ENCODE measurements around the gene LMF1.

The LMF1 gene

DNA sequence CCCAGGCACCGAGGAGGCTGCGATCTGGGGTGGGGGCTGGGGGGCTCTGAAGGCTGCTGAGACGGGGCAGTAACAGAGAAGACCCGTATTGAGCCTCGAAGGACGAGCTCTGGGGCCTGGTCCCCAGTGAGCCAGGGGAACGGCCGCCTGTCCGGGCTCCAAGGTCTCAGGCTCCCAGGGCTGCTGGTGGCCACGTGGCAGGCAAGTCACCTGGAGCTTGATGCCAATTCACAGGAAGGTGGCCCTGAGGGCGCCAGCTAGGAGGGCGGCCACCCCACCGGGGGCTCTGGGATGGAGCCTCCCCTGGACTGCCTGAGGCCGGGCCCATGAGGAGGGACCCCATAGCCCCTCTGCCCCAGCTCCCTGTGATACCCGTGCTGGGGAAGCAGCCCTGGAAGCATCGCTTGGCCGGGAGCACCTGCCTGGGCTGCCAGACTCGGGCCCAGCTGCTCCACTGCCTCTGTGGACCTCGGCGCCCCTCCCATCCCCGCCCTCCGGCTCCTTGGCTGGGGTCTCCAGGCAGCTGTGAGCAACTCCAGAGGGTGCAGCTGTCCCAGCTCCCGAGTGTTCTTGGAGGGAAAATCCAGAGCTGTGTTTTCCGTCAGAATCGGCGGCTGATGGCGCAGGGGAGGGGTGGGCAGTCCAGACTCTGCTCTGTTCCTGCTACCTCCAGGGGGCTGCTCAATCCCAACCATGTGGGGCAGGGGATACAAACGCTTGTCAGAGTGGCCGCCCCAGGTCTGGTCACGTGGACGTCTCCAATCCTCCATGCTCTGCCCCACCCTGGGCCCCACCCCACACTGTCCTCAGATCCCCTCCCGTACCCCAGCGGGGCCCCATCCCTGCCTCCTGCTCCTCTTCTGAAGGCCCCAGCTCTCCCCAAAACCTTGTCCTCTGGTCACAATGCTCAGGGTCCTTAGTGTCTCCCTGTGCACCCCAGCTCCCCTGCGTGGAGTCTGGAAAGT, 103.1 kb downstream of the LMF1 start:
- Histone ChIP-seq H3K27ac (ENCODE audit: low read depth, low read length) (no peak overlapping the region), H3K4me3 (ENCODE audit: low read length) (no peak overlapping the region), H3K9me2 (replicated peaks; ENCODE audit: control insufficient read depth, low read length) (no peaks in the 10 kb centered on the region), H3K9me3 (ENCODE audit: control insufficient read depth, insufficient read depth, low read length) (no peaks in the 10 kb centered on the region), H3K27me3 (ENCODE audit: control insufficient read depth, low read length) (no peaks in the 10 kb centered on the region), H3K79me2 (ENCODE audit: control insufficient read depth, low read length) (no peaks in the 10 kb centered on the region), H3K4me1 (ENCODE audit: control insufficient read depth, low read length) (no peaks in the 10 kb centered on the region), H3F3A (ENCODE audit: control insufficient read depth, insufficient read depth) (no peaks in the 10 kb centered on the region), H3K4me2 (ENCODE audit: low read length) (no peak overlapping the region), H3K36me3 (ENCODE audit: control insufficient read depth, low read length) (no peaks in the 10 kb centered on the region), H4K20me1 (ENCODE audit: control insufficient read depth, insufficient read depth, low read depth, low read length) (no peaks in the 10 kb centered on the region)
- TF ChIP-seq EZH2phosphoT487 (IDR thresholded peaks at IDR 0.05; ENCODE audit: borderline replicate concordance, low read length): no peak
- TF ChIP-seq, protein P1, sequence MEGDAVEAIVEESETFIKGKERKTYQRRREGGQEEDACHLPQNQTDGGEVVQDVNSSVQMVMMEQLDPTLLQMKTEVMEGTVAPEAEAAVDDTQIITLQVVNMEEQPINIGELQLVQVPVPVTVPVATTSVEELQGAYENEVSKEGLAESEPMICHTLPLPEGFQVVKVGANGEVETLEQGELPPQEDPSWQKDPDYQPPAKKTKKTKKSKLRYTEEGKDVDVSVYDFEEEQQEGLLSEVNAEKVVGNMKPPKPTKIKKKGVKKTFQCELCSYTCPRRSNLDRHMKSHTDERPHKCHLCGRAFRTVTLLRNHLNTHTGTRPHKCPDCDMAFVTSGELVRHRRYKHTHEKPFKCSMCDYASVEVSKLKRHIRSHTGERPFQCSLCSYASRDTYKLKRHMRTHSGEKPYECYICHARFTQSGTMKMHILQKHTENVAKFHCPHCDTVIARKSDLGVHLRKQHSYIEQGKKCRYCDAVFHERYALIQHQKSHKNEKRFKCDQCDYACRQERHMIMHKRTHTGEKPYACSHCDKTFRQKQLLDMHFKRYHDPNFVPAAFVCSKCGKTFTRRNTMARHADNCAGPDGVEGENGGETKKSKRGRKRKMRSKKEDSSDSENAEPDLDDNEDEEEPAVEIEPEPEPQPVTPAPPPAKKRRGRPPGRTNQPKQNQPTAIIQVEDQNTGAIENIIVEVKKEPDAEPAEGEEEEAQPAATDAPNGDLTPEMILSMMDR (IDR thresholded peaks at IDR 0.05; ENCODE audit: low read depth, low read length, poor library complexity, severe bottlenecking): no peak

DNA sequence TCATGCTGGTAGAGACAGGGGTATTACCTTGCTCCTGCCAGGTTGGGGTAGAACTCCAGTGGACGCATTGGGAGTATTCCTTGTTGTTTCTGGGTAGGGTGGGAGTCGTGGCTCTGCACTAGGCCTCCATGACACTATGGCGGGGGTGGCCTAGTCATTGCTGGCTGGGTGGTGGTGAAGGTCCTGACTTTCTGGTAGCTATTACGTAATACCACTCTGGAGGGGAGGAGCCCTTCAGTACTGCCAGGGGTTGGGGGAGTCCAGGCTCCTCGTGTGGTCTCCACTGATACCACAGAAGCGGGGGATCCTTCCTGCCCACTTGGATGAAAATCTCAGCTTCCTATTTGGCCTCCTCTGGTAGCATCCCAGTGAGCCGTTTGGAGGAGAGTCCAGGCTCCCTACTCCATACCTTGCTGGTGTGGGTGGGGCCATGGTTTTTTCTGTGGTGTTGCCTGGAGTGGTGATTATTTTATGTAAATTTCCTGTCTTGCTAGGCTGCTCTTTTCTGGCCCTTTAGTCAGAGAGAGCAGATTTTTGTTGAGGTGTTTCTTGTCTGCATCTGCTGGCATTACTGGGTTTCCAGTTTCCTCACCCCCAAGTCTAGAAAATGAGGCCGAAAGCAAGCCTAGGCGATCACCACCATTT, 104.4 kb downstream of the LMF1 start:
- no peaks in the 10 kb centered on the region for H4K20me1 ChIP-seq (ENCODE audit: control insufficient read depth, insufficient read depth, low read depth, low read length)
- no peak overlapping the region for H3K27ac ChIP-seq (ENCODE audit: low read depth, low read length)
- H3K4me2 ChIP-seq (ENCODE audit: low read length): no peak overlapping the region
- no peak overlapping the region for H3K4me3 ChIP-seq (ENCODE audit: low read length)
- H3K36me3 ChIP-seq (ENCODE audit: control insufficient read depth, low read length): no peaks in the 10 kb centered on the region
- H3K79me2 ChIP-seq (ENCODE audit: control insufficient read depth, low read length): no peaks in the 10 kb centered on the region
- no peaks in the 10 kb centered on the region for H3F3A ChIP-seq (ENCODE audit: control insufficient read depth, insufficient read depth)
- no peaks in the 10 kb centered on the region for H3K9me3 ChIP-seq (ENCODE audit: control insufficient read depth, insufficient read depth, low read length)
- no peaks in the 10 kb centered on the region for H3K4me1 ChIP-seq (ENCODE audit: control insufficient read depth, low read length)
- no peaks in the 10 kb centered on the region for H3K9me2 ChIP-seq (replicated peaks; ENCODE audit: control insufficient read depth, low read length)
- TF ChIP-seq, protein P1 (IDR thresholded peaks at IDR 0.05; ENCODE audit: low read depth, low read length, poor library complexity, severe bottlenecking): no peak
- TF ChIP-seq EZH2phosphoT487 (IDR thresholded peaks at IDR 0.05; ENCODE audit: borderline replicate concordance, low read length): no peak
- H3K27me3 ChIP-seq (ENCODE audit: control insufficient read depth, low read length): no peaks in the 10 kb centered on the region

DNA sequence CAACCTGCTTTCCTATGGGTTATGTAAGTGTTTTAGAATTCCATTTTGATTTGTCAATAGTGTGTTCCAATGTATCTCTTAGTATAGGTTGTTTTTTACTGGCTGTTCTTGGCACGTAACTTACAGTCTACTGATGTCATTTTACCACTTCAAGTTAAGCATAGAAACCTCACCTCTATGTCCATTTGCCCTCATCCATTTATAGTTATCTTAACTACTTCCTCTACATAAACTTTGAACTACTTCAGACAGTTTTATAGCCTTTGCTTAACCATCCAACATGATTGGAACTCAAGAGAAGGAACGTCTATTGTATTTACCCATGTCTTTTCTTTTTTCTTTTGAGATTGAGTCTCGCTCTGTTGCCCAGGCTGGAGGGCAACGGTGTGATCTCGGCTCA, 105.8 kb downstream of the LMF1 start:
- Histone ChIP-seq H3K79me2 (ENCODE audit: control insufficient read depth, low read length) (no peaks in the 10 kb centered on the region), H3F3A (ENCODE audit: control insufficient read depth, insufficient read depth) (no peaks in the 10 kb centered on the region), H3K27ac (ENCODE audit: low read depth, low read length) (no peak overlapping the region), H4K20me1 (ENCODE audit: control insufficient read depth, insufficient read depth, low read depth, low read length) (no peaks in the 10 kb centered on the region), H3K27me3 (ENCODE audit: control insufficient read depth, low read length) (no peaks in the 10 kb centered on the region), H3K4me3 (ENCODE audit: low read length) (no peak overlapping the region), H3K36me3 (ENCODE audit: control insufficient read depth, low read length) (no peaks in the 10 kb centered on the region), H3K4me1 (ENCODE audit: control insufficient read depth, low read length) (no peaks in the 10 kb centered on the region), H3K9me3 (ENCODE audit: control insufficient read depth, insufficient read depth, low read length) (no peaks in the 10 kb centered on the region), H3K9me2 (replicated peaks; ENCODE audit: control insufficient read depth, low read length) (no peaks in the 10 kb centered on the region), H3K4me2 (ENCODE audit: low read length) (no peak overlapping the region)
- no peak for TF ChIP-seq EZH2phosphoT487 (IDR thresholded peaks at IDR 0.05; ENCODE audit: borderline replicate concordance, low read length)
- TF ChIP-seq, protein P1 (IDR thresholded peaks at IDR 0.05; ENCODE audit: low read depth, low read length, poor library complexity, severe bottlenecking): no peak

Data from DOHH2 (cell line).